ENCODE measurements around the gene OST4.
"Not testable (repeated sequence)": the region's sequence is repeated elsewhere in the genome, so short reads cannot be mapped to it uniquely, and the experiment has no call there.

- TF ChIP-seq, protein P1, sequence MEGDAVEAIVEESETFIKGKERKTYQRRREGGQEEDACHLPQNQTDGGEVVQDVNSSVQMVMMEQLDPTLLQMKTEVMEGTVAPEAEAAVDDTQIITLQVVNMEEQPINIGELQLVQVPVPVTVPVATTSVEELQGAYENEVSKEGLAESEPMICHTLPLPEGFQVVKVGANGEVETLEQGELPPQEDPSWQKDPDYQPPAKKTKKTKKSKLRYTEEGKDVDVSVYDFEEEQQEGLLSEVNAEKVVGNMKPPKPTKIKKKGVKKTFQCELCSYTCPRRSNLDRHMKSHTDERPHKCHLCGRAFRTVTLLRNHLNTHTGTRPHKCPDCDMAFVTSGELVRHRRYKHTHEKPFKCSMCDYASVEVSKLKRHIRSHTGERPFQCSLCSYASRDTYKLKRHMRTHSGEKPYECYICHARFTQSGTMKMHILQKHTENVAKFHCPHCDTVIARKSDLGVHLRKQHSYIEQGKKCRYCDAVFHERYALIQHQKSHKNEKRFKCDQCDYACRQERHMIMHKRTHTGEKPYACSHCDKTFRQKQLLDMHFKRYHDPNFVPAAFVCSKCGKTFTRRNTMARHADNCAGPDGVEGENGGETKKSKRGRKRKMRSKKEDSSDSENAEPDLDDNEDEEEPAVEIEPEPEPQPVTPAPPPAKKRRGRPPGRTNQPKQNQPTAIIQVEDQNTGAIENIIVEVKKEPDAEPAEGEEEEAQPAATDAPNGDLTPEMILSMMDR (IDR thresholded peaks at IDR 0.05; ENCODE audit: low read depth, low read length, poor library complexity, severe bottlenecking), result not testable (repeated sequence)
- TF ChIP-seq EZH2phosphoT487 (IDR thresholded peaks at IDR 0.05; ENCODE audit: borderline replicate concordance, low read length), result not testable (repeated sequence)
Observed at GRCh38 chr2:27075566-27075871, 4.1 kb upstream of the OST4 start.

Data from DOHH2 (cell line).